NCI-H774 (cell line): ENCODE measurements around the gene SCNN1A.

Source experiments
- DNase-seq: peaks from one replicate; lab custom pipeline; 2025; lab: John Stamatoyannopoulos, UW

Gene SCNN1A

GRCh38 chr12:6334359-6334758 lies 41.0 kb downstream of the SCNN1A start:
- DNase-seq, result no peak

GRCh38 chr12:6333566-6333965 lies 41.8 kb downstream of the SCNN1A start:
- no peak for DNase-seq

DNA sequence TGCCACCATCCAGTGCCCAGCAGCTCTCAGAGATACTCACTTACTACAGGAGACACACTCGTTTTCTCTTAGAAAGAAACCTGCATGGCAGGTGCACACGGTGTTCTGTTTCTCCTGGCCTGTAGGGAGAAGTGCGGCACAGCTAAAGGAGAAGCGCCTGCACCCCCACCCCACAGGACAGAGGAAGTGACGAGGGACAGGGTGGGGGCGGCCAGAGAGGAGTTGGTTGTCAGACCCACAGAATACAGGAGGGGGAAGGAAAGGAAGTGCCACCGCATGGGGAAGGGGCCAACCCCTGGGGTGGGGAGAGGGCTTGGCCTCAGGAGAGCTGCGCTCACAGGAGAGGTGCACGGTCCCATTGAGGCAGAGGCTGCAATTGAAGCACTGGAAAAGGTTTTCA lies 42.3 kb downstream of the SCNN1A start:
- no peak for DNase-seq

DNA sequence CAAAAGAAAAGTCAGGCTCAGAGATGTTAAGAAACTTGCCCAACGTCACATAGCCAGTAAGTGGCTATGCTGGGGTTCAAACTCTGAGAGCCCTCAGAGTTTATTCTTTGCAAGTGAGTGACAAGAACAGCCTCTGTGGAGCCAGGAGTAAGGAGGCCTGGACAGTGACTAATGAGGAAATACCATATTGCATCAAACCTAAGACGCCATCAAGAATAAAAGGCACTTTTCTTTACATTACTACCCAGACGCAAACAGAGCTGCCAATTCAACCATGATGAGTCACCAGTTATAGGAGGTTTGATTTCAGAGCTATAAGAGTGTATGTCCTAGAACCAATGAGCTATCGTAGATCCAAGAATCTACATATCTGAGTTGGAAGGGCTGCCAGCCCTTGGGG lies 42.9 kb downstream of the SCNN1A start:
- DNase-seq, result no peak

GRCh38 chr12:6330999-6331714 lies 44.2 kb downstream of the SCNN1A start:
- DNase-seq, result no peak

DNA sequence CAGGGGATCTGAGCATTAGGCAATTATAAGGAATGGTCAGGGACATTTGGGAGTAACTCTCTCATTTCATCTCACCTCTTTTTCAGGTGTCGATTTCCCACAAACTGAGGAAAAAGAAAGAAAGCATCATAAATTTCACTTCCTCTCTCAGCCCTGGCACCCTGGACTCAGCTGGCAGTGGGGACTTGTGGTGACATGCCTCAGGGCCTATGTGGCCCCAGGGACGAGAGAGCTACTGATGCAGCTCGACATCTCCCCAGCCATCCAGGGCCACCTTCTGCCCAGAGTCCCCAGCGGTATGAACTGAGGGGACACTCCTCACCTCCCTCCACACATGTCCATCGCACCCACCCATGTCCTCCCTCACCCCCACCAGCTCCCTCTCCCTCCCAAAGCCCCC lies 45.2 kb downstream of the SCNN1A start:
- no peak for DNase-seq

DNA sequence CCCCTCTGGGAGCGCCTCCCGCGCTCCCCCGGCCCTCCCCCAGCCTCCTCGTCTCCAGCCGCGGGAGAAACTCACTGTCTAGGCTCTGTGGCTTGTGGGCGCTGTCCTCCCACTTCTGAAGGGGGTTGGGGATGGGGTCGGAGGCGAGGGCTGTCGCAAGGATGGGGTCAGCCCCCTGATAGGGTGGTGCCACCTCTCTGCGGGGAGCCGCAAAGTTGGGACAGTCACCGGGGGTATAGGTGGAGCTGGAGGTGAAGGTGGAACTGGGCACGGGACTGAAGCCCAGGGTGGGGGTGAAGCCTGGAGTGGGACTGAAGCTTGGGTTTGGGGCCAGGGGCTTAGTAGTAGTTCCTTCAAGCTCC lies 45.7 kb downstream of the SCNN1A start:
- no peak for DNase-seq

DNA sequence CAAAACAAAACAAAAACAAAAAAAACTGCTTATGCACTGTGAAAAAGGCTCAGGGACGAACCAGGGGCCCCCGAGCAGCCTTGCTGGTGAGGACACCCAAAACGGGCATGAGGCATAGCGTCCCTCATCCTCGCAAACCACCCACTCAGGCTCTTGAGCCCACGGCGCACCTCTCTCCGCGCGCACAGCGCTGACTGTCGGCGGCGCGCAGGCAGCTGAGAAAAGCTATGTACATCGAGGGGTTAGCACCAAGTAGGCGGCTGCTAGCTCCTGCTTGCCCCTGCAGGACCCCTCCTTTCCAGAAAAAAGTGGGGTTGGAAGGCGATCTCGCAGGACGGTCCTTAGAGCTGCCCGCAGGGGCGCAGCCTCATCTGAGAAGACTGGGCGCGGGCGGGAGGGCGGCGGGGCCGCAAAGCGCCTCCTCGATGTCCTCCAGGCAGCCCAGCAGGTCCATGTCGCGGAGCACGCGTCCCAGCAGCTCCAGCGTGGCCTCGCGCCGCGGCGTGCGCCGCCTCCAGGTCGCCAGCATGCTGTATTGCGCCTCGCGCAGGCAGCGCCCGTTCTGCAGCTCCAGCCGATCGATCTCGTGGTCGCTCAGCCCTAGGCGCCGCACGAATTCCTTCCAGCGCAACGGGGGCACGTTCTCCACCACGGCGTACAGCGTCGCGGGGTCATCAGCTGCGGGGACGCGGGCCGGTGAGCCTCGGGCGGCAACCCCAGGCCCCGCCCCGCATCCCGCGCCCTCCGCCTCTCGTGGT lies 46.2 kb downstream of the SCNN1A start:
- no peak for DNase-seq

DNA sequence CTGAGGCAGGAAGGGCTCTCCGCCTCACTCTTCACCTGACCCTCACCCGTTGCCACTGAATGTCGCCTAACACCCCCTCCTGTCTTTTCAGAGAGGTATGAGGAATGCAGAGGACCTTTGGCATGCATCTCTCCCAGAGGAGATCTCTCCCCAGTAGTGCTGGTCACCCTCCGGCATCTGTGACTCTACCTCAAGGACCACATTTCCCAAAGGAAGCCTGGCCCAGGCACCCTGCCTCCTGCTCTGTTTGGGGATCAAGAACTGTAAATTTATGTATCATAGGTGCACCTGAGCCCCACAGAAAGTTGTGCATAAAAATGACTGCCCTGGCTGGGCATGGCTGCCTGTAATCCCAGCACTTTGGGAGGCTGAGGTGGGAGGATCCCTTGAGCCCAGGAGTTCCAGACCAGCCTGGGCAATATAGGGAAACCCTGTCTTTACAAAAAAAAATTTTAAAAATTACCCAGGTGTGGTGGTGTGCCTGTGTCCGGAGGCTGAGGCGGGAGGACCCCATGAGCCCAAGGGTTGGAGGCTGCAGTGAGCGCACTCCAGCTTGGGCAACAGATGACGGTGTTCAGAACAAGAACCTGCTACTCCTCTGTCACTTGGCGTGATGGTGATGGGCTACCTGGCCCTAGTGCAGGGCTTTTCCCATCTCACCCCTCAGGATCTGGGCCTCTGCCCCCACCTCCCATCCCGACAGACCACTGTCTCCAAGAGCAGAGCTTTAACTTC lies 47.2 kb downstream of the SCNN1A start:
- no peak for DNase-seq

DNA sequence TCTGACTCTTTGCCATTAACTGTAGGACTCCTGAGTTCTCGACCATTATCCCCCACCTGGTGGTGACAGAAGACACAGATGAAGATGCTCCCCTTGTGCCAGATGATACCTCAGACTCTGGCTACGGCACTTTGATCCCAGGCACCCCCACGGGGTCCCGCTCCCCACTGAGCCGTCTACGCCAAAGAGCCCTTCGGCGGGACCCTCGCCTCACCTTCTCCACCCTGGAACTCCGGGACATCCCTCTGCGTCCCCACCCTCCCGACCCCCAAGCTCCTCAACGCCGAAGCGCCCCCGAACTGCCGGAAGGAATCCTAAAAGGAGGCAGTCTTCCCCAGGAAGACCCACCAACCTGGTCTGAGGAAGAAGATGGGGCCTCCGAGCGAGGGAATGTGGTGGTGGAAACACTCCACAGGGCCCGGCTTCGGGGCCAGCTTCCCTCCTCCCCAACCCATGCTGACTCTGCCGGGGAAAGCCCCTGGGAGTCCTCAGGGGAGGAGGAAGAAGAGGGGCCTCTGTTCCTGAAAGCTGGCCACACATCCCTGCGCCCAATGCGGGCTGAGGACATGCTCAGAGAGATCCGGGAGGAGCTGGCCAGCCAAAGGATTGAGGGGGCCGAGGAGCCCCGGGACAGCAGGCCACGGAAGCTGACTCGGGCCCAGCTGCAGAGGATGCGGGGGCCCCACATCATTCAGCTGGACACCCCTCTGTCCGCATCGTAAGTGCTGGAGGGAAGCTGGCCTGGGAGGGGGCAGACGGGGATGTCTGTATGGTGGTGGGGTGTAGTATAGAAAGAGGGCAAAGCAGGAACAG lies 47.9 kb downstream of the SCNN1A start:
- no peak for DNase-seq

DNA sequence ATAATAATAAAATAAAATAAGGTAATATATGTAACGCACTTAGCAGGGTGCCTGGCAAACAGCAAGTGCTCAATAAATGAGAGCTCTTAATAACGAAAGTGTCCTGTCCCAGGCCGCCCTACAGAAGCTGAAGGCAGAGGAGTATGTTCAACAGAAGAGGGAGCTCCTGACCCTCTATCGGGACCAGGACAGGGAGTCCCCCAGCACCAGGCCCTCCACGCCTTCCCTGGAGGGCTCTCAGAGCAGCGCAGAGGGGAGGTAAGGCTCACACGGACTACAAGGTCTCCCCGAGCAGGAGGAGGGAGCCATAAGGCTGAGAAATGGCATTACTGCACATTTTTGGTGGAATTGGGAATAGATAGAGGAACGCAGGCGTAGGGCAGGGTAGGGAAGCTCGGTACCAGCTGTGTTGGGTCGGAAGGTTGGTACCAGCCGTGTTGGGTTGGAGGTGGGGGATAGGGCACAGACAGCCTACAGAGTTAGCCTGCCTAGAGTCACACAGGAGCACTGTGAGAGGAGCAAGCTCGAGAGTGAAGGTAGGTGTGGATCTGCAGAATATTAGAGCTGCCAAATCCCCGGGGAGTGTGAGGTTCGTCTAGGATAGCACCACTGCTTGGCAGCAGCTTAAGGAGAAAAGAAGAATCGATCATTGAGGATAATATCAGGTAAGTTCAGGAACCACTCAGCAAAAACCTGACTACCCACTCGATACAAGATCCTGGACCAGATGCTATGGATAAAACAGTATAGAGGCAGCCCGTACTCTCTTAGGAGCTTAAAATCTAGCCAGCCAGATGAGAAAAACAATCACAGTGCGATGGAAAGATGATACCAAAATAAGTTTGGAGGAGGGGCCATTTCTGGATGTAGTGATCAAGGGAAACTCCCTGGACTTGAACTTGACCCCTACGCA lies 48.8 kb downstream of the SCNN1A start:
- DNase-seq, result no peak

DNA sequence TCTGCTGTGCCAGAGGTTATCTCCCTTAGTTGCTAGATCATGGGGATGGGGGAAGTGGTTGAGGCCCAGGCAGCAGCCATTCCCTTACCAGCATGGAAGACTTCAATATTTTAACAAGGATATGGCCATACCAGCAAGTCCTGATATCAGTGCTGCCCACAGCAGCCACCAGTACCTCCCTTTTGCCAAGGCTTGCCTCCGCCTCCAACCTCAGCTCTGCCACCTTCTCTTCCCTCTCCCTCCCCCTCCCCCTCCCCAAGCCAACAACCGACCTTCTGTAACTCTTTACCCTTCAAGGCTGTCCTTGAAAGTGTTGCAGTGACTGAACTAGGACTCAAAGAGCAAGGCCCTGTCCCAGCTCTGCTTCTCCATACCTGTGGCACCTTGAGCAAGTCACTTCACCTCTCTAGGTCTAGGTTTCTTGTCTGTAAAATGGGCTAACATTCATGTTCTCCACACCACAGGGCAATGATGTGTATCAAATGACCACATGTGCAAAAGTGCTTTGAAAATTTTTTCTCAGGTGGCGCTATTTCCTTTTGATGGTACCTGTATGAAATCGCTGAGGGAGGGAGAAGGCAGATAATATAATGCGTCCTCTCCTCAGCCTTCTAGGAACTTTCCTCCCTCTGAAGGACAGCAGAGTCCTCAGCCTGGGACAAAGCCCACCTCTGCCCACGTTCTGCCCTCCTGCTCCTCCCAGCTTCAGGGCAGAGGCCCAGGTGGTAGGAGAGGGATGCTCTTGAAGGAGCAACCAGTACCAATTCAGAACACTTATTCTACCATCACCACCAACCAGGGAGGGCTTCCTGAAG lies 50.2 kb downstream of the SCNN1A start:
- no peak for DNase-seq

- DNase-seq, result no peak
Measured at GRCh38 chr12:6323995-6324711, 51.2 kb downstream of the SCNN1A start.

DNA sequence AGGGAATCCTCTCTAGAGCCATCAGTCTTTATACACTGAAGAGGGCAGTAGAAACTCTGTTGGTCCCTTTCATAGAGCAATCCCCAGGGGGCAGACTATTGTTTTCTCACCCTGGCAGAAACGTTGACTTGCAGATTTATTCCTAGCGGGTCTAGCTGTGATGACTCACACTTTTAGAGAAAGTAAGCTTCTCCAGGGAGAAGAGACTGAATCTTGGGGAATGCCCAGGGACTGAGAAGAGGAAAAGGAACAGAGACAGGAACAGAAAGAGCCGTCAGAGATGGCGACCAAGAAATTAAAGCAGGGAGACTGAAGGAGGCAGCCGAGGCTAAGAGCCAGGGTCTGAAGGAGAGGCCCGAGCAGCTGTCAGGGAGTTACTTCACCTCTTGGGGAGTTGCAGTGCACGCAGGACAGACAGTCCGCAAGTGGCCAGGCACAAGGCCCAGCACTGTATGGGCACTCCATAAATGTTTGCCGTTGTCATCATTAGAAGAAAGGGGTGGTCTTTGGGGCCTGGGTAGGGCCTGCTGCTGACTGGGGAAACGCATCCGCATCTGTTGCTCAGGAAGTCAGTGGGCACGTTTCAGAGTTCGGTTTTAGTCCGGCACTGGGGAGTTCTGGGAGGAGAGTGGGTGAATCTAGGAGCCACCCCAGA lies 51.9 kb downstream of the SCNN1A start:
- no peak for DNase-seq

DNA sequence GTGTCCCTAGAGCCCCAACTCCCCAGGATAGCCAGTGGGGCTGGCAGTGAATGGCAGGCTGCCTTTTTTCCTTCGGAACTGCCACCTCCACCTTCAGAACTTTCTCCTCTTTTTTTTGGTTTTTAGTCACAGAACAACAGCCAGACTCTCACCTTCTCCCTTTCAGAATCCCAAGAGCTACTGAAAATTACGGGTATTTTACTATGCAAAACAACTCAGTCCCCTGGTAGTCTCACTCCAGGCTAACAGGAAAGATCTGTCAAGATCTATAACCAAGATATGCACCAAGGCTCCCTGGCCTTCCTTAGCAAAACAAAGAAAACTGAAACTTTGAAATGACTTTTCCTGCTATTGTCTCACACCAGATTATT lies 52.4 kb downstream of the SCNN1A start:
- no peak for DNase-seq

DNA sequence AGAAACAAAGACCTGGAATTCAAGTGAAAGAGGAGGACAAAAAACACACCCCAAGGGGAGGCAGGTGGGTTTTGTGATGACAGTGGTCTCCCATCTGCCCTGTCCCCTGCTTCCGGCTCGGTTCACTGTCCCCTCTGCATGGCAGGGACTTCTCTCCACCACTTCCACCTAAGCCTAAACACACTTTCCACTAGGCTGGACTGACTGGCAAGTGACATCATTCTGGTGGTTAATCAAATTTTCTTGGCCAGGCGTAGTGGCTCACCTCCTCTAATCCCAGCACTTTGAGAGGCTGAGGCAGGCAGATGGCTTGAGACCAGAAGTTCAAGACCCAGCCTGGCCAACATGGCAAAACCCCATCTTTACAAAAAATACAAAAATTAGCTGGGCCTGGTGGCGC lies 53.0 kb downstream of the SCNN1A start:
- DNase-seq, result no peak

DNA sequence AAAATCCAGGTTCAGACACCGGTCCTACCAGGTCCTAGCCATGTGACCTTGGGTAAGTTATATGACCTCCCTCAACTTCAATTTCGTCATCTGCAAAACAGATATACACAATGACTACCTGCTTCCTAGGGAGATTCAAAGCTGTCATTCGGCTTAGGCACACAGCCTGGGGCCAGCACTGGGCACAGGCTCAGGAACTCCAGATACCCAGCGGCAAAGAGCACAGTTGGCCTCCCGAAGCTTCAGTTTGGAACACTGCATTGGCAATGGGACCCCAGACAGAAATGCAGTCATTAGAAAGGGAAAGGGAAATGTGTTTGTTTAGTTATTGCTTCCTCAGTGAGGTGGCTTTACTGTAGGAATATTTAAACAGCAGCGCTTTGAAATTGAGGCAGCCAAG lies 53.5 kb downstream of the SCNN1A start:
- no peak for DNase-seq

DNA sequence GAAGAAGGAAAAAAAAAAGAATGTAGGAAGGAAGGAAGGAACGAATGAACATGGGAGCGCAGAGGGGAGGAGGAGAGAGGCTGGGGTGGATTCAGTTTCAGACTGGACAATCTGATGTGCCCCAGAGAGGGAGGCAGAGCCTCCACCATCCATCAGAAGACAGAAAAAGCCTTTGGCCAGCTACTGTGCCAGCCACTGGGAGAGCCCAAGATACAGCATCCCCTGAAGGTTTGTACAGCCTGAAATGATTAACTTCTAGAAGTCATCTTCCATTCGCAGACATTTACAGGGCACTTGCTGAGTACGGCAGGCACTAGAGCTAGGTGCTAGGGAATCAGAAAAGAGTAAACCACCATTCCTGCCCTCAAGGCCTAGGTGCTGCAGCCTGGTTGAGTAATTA lies 55.9 kb downstream of the SCNN1A start:
- no peak for DNase-seq

- no peak for DNase-seq
Measured at GRCh38 chr12:6318440-6318879, 56.9 kb downstream of the SCNN1A start.
